DOHH2 (cell line): ENCODE data around the gene C1orf141.
A peak's percentile ranks its signal among the peaks of the same experiment; 100 is the strongest.

Experiments used
- H3F3A ChIP-seq: fragments of 200-600 bp; sonication (generic), shearing (Covaris generic); 2 replicates; pipeline ENCODE4 v1.6.0; 2016; ENCODE audit warnings: antibody characterized with exemption, mild to moderate bottlenecking; ENCODE audit not compliant: control insufficient read depth, insufficient read depth
- H3K27ac ChIP-seq: fragments of 200-600 bp; sonication (generic); 2 replicates; pipeline ENCODE4 v1.5.1; 2014; ENCODE audit warnings: low read depth, mild to moderate bottlenecking, low read length, moderate library complexity
- H3K27me3 ChIP-seq: fragments of 200-600 bp; sonication (generic); 2 replicates; pipeline ENCODE4 v1.6.1; 2014; ENCODE audit warnings: mild to moderate bottlenecking, low read length, mixed read lengths; ENCODE audit not compliant: control insufficient read depth
- H3K36me3 ChIP-seq: fragments of 200-600 bp; sonication (generic); 2 replicates; pipeline ENCODE4 v1.6.1; 2014; ENCODE audit warnings: mild to moderate bottlenecking, low read length, moderate library complexity, mixed read lengths; ENCODE audit not compliant: control insufficient read depth
- H3K4me1 ChIP-seq: fragments of 200-600 bp; sonication (generic); 2 replicates; pipeline ENCODE4 v1.6.1; 2014; ENCODE audit warnings: mild to moderate bottlenecking, low read length, mixed read lengths; ENCODE audit not compliant: control insufficient read depth
- H3K4me2 ChIP-seq: fragments of 200-600 bp; sonication (generic); 2 replicates; pipeline ENCODE4 v1.6.0; 2014; ENCODE audit warnings: mild to moderate bottlenecking, low read length, moderate library complexity
- H3K4me3 ChIP-seq: fragments of 200-600 bp; sonication (generic); 2 replicates; pipeline ENCODE4 v1.5.1; 2014; ENCODE audit warnings: mild to moderate bottlenecking, low read length, mixed read lengths
- H3K79me2 ChIP-seq: fragments of 200-600 bp; sonication (generic); 2 replicates; pipeline ENCODE4 v1.6.1; 2014; ENCODE audit warnings: mild to moderate bottlenecking, low read length, mixed read lengths; ENCODE audit not compliant: control insufficient read depth
- H3K9me2 ChIP-seq: fragments of 200-600 bp; sonication (generic); replicated peaks from 2 replicates; pipeline ENCODE4 v1.6.1; 2014; ENCODE audit warnings: mild to moderate bottlenecking, low read length, mixed read lengths; ENCODE audit not compliant: control insufficient read depth
- H3K9me3 ChIP-seq: fragments of 200-600 bp; sonication (generic); 2 replicates; pipeline ENCODE4 v1.6.1; 2014; ENCODE audit warnings: antibody characterized with exemption, low read length, mixed read lengths; ENCODE audit not compliant: control insufficient read depth, insufficient read depth
- H4K20me1 ChIP-seq: fragments of 200-600 bp; sonication (generic); 2 replicates; pipeline ENCODE4 v1.6.0; 2014; ENCODE audit warnings: low read depth, mild to moderate bottlenecking, antibody characterized with exemption, low read length, moderate library complexity; ENCODE audit not compliant: control insufficient read depth, insufficient read depth
- CTCF ChIP-seq: fragments of 200-600 bp; sonication (generic); IDR thresholded peaks from one replicate; pipeline ENCODE4 v1.5.1; 2014; ENCODE audit warnings: antibody characterized with exemption, mild to moderate bottlenecking, low read depth, low read length; ENCODE audit not compliant: poor library complexity, severe bottlenecking
- EZH2phosphoT487 ChIP-seq: fragments of 200-600 bp; sonication (generic); IDR thresholded peaks from 2 replicates; pipeline ENCODE4 v1.6.1; 2017; ENCODE audit warnings: borderline replicate concordance, mild to moderate bottlenecking, antibody characterized with exemption, low read length, moderate library complexity, mixed read lengths

Gene C1orf141

GRCh38 chr1:67120855-67121619 lies 13.7 kb downstream of the C1orf141 start:
- Histone ChIP-seq H3K9me3 (no peaks in the 10 kb centered on the region), H3K4me1 (peaks cover 5% of the 10 kb centered on the region), H3K27ac (no peak overlapping the region), H3K79me2 (no peaks in the 10 kb centered on the region), H4K20me1 (no peaks in the 10 kb centered on the region), H3K4me2 (no peak overlapping the region), H3K9me2 (no peaks in the 10 kb centered on the region), H3K4me3 (no peak overlapping the region), H3F3A (0 out of 2 replicates have a peak, but pooled peaks cover 4% of the 10 kb centered on the region), H3K27me3 (no peaks in the 10 kb centered on the region), H3K36me3 (peaks cover 26% of the 10 kb centered on the region)
- TF ChIP-seq CTCF (no peak), EZH2phosphoT487 (no peak)

GRCh38 chr1:67118646-67119045 lies 16.1 kb downstream of the C1orf141 start:
- Histone ChIP-seq H4K20me1 (no peaks in the 10 kb centered on the region), H3K9me3 (no peaks in the 10 kb centered on the region), H3K27ac (no peak overlapping the region), H3K4me1 (peaks cover 21% of the 10 kb centered on the region), H3K79me2 (peaks cover 8% of the 10 kb centered on the region), H3K4me3 (no peak overlapping the region), H3F3A (peaks cover 11% of the 10 kb centered on the region; the same call in 1 of the 2 replicates), H3K9me2 (no peaks in the 10 kb centered on the region), H3K27me3 (no peaks in the 10 kb centered on the region), H3K4me2 (no peak overlapping the region), H3K36me3 (peaks cover 33% of the 10 kb centered on the region)
- TF ChIP-seq EZH2phosphoT487 = no peak

GRCh38 chr1:67118191-67118590 lies 16.6 kb downstream of the C1orf141 start:
- Histone ChIP-seq H3K36me3 (peaks cover 37% of the 10 kb centered on the region), H3K9me2 (no peaks in the 10 kb centered on the region), H3K9me3 (no peaks in the 10 kb centered on the region), H3K27ac (no peak overlapping the region), H3K4me1 (peaks cover 26% of the 10 kb centered on the region), H3F3A (peaks cover 13% of the 10 kb centered on the region; the same call in 1 of the 2 replicates), H3K4me2 (no peak overlapping the region), H3K4me3 (no peak overlapping the region), H4K20me1 (no peaks in the 10 kb centered on the region), H3K79me2 (peaks cover 12% of the 10 kb centered on the region), H3K27me3 (no peaks in the 10 kb centered on the region)
- no peak for TF ChIP-seq CTCF
- TF ChIP-seq EZH2phosphoT487 = no peak

GRCh38 chr1:67114162-67114561 lies 20.6 kb downstream of the C1orf141 start:
- Histone ChIP-seq H3K27me3 (no peaks in the 10 kb centered on the region), H3K36me3 (peaks cover 16% of the 10 kb centered on the region), H3K4me1 (peaks cover 62% of the 10 kb centered on the region), H3F3A (peaks cover 46% of the 10 kb centered on the region), H3K79me2 (peaks cover 28% of the 10 kb centered on the region), H4K20me1 (no peaks in the 10 kb centered on the region), H3K9me2 (no peaks in the 10 kb centered on the region), H3K9me3 (no peaks in the 10 kb centered on the region), H3K4me2 (no peak overlapping the region; the same call in 1 of the 2 replicates), H3K4me3 (no peak overlapping the region), H3K27ac (no peak overlapping the region; the same call in 1 of the 2 replicates)
- TF ChIP-seq EZH2phosphoT487 (no peak), CTCF (peak; percentile 11)
